Loucy (cell line): ENCODE data around the gene IGSF21.

Source experiments
- H2AFZ ChIP-seq: fragments of 200-600 bp; sonication (generic); 2 replicates; pipeline ENCODE4 v1.6.0; 2016; ENCODE audit warnings: antibody characterized with exemption, mild to moderate bottlenecking, low read length, moderate library complexity
- H3F3A ChIP-seq: fragments of 200-600 bp; 2 replicates; pipeline ENCODE4 v1.6.0; 2016; ENCODE audit warnings: antibody characterized with exemption, low read depth, mild to moderate bottlenecking
- H3K27me3 ChIP-seq: fragments of 200-600 bp; sonication (generic); 2 replicates; pipeline ENCODE4 v1.6.1; 2014; ENCODE audit warnings: low read length, mild to moderate bottlenecking; ENCODE audit not compliant: insufficient read depth, poor library complexity, severe bottlenecking
- H3K36me3 ChIP-seq: fragments of 200-600 bp; sonication (generic); 2 replicates; pipeline ENCODE4 v1.6.1; 2016; ENCODE audit warnings: low read length; ENCODE audit not compliant: insufficient read depth
- H3K4me1 ChIP-seq: fragments of 200-600 bp; sonication (generic); 2 replicates; pipeline ENCODE4 v1.5.1; 2014; ENCODE audit warnings: low read length, mild to moderate bottlenecking; ENCODE audit not compliant: insufficient read depth, poor library complexity, severe bottlenecking
- H3K4me2 ChIP-seq: fragments of 200-600 bp; sonication (generic); 2 replicates; pipeline ENCODE4 v1.6.0; 2014; ENCODE audit warnings: antibody characterized with exemption, low read length, low read depth, mild to moderate bottlenecking; ENCODE audit not compliant: poor library complexity, severe bottlenecking
- H3K4me3 ChIP-seq: fragments of 200-600 bp; sonication (generic); 2 replicates; pipeline ENCODE4 v1.5.1; 2014; ENCODE audit warnings: low read length, mild to moderate bottlenecking, mixed read lengths; ENCODE audit not compliant: poor library complexity, severe bottlenecking
- H3K79me2 ChIP-seq: fragments of 200-600 bp; sonication (generic); 2 replicates; pipeline ENCODE4 v1.6.1; 2014; ENCODE audit warnings: low read length; ENCODE audit not compliant: insufficient read depth
- H3K9ac ChIP-seq: fragments of 200-600 bp; sonication (generic); 2 replicates; pipeline ENCODE4 v1.6.0; 2014; ENCODE audit warnings: mild to moderate bottlenecking, low read depth, low read length, moderate library complexity; ENCODE audit not compliant: poor library complexity, severe bottlenecking
- H3K9me2 ChIP-seq: fragments of 200-600 bp; sonication (generic); replicated peaks from 2 replicates; pipeline ENCODE4 v1.6.1; 2016; ENCODE audit warnings: low read depth, low read length, mixed read lengths
- H3K9me3 ChIP-seq: fragments of 200-600 bp; sonication (generic); 2 replicates; pipeline ENCODE4 v1.6.1; 2014; ENCODE audit warnings: mild to moderate bottlenecking, antibody characterized with exemption, low read length, low read depth; ENCODE audit not compliant: insufficient read depth
- H4K20me1 ChIP-seq: fragments of 200-600 bp; sonication (generic); 2 replicates; pipeline ENCODE4 v1.6.0; 2014; ENCODE audit warnings: antibody characterized with exemption, low read length, mild to moderate bottlenecking; ENCODE audit not compliant: insufficient read depth, poor library complexity, severe bottlenecking
- CTCF ChIP-seq: fragments of 200-600 bp; sonication (generic); conservative IDR thresholded peaks from 2 replicates; pipeline ENCODE4 v1.5.1; 2014; ENCODE audit warnings: mild to moderate bottlenecking, antibody characterized with exemption, low read length
- EZH2phosphoT487 ChIP-seq: fragments of 200-600 bp; IDR thresholded peaks from 2 replicates; pipeline ENCODE4 v1.6.1; 2018; ENCODE audit warnings: antibody characterized with exemption, mild to moderate bottlenecking, moderate library complexity, borderline replicate concordance

IGSF21 gene

GRCh38 chr1:18292531-18292930 is 184.9 kb downstream of the IGSF21 start:
- Histone ChIP-seq H3K9me3 (no peaks in the 10 kb centered on the region; the same call in 1 of the 2 replicates), H3K36me3 (no peaks in the 10 kb centered on the region), H3K4me2 (no peak overlapping the region), H3K79me2 (no peaks in the 10 kb centered on the region), H4K20me1 (no peaks in the 10 kb centered on the region), H3K4me1 (no peaks in the 10 kb centered on the region), H3K4me3 (no peak overlapping the region), H3K9ac (no peak overlapping the region), H3F3A (no peaks in the 10 kb centered on the region), H2AFZ (no peak overlapping the region), H3K27me3 (no peaks in the 10 kb centered on the region), H3K9me2 (no peaks in the 10 kb centered on the region)
- TF ChIP-seq CTCF (no peak), EZH2phosphoT487 (no peak)

- no peak overlapping the region for H3K9ac ChIP-seq
- no peaks in the 10 kb centered on the region; the same call in 1 of the 2 replicates for H3K9me3 ChIP-seq
- no peaks in the 10 kb centered on the region for H3K9me2 ChIP-seq
- H3K27me3 ChIP-seq = no peaks in the 10 kb centered on the region
- H3K4me3 ChIP-seq = no peak overlapping the region
- no peaks in the 10 kb centered on the region for H3K4me1 ChIP-seq
- no peak overlapping the region for H2AFZ ChIP-seq
- no peaks in the 10 kb centered on the region for H3K36me3 ChIP-seq
- TF ChIP-seq CTCF (no peak), EZH2phosphoT487 (no peak)
- no peak overlapping the region for H3K4me2 ChIP-seq
- H3K79me2 ChIP-seq = no peaks in the 10 kb centered on the region
- no peaks in the 10 kb centered on the region for H4K20me1 ChIP-seq
- no peaks in the 10 kb centered on the region for H3F3A ChIP-seq
These were observed 185.7 kb downstream of the IGSF21 start for GRCh38 chr1:18293291-18293690.

GRCh38 chr1:18294437-18295176 is 187.0 kb downstream of the IGSF21 start:
- no peak overlapping the region for H2AFZ ChIP-seq
- H3K79me2 ChIP-seq = no peaks in the 10 kb centered on the region
- no peak overlapping the region for H3K4me2 ChIP-seq
- H3K36me3 ChIP-seq = no peaks in the 10 kb centered on the region
- H3K9me2 ChIP-seq = no peaks in the 10 kb centered on the region
- no peaks in the 10 kb centered on the region for H4K20me1 ChIP-seq
- no peak overlapping the region for H3K9ac ChIP-seq
- H3K27me3 ChIP-seq = no peaks in the 10 kb centered on the region
- H3K4me1 ChIP-seq = no peaks in the 10 kb centered on the region
- no peaks in the 10 kb centered on the region for H3F3A ChIP-seq
- no peak overlapping the region for H3K4me3 ChIP-seq
- no peaks in the 10 kb centered on the region; the same call in 1 of the 2 replicates for H3K9me3 ChIP-seq
- no peak for TF ChIP-seq EZH2phosphoT487
- no peak for TF ChIP-seq CTCF
